ENCODE measurements around the gene MPRIP.
A peak's percentile ranks its signal among the peaks of the same experiment; 100 is the strongest.
"Not testable (repeated sequence)": the region's sequence is repeated elsewhere in the genome, so short reads cannot be mapped to it uniquely, and the experiment has no call there.

The MPRIP gene

DNA sequence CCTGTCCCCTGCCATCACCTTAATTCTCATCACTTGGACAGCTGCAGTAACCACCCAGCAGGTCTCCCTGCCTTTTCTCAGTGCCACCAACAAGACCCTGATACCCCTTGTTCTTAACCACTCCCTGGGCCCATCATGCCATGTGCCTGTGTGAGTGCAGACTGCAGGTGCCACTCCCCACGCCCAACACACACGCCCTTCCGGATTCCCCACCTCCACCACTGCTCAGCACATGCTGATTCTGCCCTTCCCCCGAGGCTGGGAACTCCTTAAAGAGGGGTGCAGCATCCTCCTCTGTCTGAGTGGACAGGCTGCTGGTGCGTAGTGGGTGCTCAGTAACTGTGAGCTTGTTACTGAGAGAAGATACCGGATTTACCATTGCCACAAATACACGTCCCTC, 111.5 kb downstream of the MPRIP start:
- DNase-seq = no peak

DNA sequence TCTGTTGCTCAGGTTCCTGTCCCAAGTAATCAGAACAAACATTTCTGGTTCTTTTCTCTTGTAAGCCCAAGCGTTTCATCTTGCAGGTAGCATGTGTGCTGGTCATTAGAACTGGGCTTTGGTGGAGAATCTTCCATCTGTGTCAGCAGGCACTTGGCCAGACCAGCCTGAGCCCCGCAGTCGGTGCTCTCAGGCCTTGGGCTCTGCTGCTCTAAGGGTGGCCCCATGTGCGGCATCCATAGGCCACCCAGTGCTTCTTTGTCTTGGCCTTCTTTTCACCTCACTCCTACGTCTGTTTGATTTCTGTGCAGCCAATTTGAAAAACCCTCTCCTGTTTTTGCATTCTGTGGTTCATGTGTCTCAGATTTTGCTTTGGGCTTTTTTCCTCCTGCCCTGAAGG, 112.3 kb downstream of the MPRIP start:
- no peak for DNase-seq

DNA sequence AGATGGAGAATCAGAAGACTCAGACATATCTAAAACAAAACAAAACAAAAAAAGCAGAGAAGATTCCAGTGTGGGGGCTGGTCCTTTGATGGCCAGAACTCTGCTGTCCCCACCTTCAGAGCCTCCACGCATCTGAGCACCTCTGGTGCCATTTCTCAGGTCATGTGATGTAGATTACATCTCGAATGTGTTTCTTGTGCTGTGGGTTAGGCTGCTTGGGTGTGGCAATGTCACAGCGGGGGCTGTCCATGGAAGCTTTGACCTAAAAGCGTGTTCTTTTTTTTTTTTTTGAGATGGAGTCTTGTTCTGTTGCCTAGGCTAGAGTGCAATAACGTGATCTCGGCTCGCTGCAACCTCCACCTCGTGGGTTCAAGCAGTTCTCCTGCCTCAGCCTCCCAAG, 112.7 kb downstream of the MPRIP start:
- DNase-seq = peak; percentile 5

DNA sequence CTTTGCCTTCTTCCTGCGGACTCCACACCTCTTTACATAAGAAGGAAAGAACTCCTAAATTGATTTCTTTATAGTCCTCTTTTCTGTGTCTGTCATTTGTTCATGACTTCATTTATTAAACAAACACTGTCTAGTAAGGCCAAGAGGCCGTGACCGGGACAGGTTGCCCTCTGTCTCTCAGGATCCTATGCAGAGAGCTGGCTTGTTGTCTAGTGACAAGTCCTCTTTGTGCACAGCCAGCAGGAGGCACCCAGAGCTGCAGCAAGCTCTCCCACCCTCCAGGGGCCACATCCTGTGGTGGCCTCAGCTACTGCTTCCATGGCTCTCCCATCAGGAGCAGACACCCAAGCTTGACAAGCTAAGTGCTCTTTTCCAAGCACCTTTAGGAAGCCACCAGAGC, 113.3 kb downstream of the MPRIP start:
- no peak for DNase-seq

DNA sequence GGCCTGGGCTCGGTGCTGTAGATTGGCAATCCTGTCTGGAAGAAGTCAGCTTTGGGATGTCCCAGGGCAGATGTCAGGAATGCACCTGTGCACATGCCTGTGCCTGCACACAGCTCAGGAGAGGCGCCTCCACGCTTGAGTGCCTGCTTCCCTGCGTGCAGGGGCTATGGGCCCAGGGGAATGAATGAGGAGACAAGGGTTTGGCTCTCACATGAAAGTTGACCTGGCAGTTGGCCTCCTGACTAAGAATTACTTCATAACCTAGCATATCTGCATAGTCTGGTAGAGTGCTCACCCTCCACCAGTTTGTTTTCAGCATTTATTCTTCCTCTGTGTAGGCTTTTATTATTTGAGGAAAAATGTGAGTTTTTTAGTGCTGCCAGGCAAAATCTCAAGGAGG, 113.8 kb downstream of the MPRIP start:
- no peak for DNase-seq

DNA sequence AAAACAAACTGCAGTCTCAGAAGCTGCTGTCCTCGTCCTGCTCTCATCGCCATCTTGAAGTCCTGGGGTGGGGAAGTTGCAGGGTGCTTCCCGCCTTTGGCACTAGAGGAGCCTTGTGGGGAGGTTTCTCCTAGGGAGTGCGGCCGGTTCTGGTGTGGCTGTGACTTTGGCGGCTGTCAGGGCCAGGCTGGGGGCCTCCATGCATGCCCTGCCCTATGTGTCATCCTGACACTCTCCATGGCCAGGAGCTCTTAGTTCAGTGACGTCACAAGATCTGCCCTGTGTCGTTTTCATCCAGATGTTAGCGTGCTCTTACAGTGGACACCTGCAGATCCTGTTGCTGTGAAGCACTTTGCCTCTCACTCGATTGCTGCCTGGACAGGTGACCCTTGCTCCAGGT, 114.3 kb downstream of the MPRIP start:
- DNase-seq = no peak

DNA sequence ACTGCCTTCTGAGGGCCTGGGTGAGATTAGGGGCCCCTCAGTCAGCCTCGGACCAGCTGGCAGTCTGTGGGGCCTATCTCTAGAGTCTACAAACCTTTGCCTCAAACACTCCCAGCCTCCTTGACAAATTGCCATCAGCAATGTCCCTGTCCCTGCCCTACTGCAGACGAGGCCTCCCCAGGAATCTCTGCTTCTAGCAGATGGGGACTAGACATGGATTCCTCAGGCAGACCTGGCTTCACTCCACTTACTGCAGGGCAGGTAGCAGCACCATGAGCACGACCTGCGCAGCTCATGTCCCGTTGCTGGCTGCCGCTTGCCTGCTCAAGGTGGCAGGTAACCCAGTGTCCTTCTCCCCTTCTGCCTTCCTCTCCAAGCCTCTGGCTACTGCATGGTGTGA, 114.8 kb downstream of the MPRIP start:
- DNase-seq = no peak

DNA sequence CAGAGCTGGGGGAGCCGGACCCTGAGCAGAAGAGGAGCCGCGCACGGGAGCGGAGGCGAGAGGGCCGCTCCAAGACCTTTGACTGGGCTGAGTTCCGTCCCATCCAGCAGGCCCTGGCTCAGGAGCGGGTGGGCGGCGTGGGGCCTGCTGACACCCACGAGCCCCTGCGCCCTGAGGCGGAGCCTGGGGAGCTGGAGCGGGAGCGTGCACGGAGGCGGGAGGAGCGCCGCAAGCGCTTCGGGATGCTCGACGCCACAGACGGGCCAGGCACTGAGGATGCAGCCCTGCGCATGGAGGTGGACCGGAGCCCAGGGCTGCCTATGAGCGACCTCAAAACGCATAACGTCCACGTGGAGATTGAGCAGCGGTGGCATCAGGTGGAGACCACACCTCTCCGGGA, 116.2 kb downstream of the MPRIP start:
- not testable (repeated sequence) for DNase-seq

DNA sequence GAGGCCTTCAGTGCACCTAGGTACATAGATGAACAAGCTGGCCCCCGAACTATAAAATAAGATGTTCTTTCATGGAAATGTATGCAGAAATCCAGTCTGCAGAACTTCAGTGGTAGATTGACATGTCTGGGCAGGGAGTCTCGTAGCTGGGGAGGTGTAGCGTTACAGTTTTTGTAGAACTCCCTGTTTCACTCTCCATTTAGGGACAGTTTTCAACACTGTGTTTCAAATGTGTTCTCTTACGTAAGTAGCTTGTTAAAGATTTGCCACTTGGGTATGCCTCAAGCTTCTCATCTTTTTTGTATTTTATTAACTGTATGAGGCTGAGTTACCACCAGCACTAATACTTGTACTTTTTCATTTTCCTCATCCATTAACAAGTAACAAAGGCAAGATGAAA, 117.3 kb downstream of the MPRIP start:
- no peak for DNase-seq

DNA sequence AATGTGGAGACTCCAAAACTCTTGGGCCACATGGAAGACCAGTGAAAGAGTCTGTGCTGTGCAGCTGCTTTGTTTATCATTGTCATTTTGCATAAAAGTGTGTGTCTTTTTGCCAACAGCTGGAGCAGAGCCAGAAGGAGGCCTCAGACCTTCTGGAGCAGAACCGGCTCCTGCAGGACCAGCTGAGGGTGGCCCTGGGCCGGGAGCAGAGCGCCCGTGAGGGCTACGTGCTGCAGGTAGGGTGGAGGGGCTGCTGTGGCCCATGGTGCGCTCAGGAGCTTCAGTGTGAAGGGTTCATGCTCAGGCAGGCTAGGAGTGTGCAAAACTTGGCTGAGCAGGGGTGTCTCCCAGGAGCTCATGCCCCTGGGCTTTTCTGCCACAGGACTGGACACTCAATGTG, 118.9 kb downstream of the MPRIP start:
- DNase-seq = no peak

DNA sequence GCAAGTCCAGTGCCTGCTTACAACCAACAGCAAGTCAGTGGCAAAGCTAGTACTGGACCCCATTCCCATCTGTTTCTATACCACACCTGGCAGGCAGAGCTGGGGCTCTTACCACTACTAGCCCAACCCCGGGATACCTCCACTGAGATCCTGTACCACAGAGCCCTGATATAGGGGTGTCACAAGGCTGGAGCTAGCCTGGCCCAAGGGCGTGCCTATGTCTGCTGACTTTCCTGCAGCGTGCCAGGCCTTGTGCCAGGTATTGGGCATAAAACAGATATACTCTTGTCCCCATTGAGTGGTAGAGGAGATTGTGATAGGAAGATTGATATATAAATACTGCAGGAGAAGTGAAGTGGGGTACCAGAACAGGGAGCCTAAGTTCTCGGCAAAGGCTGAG, 119.5 kb downstream of the MPRIP start:
- no peak for DNase-seq

DNA sequence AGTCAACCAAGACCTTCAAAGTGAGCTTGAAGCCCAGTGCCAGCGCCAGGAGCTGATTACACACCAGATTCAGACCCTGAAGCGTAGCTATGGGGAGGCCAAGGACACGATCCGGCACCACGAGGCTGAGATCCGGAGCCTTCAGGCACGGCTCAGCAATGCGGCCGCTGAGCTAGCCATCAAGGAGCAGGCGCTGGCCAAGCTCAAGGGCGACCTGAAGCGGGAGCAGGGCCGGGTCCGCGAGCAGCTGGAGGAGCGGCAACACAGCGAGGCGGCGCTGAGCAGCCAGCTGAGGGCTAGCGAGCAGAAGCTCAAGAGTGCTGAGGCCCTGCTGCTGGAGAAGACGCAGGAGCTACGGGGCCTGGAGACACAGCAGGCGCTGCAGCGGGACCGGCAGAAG, 121.9 kb downstream of the MPRIP start:
- DNase-seq = no peak

DNA sequence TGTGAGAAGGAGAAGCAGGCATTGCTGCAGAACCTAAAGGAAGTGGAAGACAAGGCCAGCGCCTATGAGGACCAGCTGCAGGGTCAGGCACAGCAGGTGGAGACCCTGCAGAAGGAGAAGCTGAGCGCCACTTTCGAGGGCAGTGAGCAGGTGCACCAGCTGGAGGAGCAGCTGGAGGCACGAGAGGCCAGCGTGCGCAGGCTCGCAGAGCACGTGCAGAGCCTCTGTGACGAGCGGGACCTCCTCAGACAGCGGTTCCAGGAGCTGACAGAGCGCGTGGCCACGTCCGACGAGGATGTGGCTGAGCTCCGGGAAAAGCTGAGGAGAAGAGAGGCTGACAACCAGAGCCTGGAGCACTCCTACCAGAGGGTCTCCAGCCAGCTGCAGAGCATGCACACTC, 122.4 kb downstream of the MPRIP start:
- DNase-seq = no peak

DNA sequence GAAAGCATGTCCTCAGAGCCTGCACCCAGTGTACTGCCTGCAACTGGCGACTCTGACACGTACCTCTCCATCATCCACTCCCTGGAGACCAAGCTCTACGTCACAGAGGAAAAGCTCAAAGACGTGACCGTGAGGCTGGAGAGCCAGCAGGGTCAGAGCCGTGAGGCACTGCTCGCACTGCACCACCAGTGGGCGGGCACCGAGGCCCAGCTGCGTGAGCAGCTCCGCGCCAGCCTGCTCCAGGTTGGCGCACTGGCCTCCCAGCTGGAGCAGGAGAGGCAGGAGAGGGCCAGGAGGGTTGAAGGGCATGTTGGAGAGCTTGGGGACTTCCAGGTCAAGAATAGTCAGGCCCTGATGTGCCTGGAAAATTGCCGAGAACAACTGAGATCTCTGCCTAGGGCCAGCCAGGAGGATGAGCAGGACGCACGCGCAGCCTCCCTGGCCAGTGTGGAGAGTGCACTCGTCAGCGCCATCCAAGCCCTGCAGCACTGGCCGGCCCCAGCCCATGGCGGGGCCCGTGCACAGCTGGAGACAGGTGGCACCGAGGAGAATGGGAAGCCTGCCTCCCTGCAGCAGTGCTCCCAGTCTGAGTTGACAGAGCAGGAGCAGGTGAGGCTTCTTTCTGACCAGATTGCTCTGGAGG, 123.5 kb downstream of the MPRIP start:
- DNase-seq = no peak

DNA sequence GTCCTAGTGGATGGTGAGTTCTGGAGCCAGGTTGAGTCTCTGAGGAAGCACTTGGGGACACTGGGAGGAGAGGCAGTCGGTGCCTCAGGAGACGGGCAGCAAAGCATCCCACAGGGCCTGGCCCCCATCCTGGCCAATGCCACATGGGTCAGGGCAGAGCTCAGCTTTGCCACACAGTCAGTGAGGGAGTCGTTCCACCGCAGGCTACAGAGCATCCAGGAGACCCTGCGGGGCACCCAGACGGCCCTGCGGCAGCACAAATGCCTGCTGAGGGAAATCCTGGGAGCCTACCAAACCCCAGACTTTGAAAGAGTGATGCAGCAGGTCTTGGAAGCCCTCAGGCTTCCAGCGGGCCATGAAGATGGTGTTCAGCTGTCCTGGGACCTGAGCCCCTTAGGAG, 124.2 kb downstream of the MPRIP start:
- no peak for DNase-seq

DNA sequence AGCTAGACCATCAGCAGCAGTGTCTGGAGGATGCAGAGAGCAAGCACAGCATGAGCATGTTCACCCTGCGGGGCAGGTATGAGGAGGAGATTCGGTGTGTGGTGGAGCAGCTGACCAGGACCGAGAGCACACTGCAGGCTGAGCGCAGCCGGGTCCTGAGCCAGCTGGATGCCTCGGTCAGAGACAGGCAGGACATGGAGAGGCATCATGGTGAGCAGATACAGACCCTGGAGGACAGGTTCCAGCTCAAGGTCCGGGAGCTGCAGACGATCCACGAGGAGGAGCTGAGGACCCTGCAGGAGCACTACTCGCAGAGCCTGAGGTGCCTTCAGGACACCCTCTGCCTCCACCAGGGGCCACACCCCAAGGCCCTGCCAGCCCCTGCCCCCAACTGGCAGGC, 125.1 kb downstream of the MPRIP start:
- DNase-seq = no peak

DNA sequence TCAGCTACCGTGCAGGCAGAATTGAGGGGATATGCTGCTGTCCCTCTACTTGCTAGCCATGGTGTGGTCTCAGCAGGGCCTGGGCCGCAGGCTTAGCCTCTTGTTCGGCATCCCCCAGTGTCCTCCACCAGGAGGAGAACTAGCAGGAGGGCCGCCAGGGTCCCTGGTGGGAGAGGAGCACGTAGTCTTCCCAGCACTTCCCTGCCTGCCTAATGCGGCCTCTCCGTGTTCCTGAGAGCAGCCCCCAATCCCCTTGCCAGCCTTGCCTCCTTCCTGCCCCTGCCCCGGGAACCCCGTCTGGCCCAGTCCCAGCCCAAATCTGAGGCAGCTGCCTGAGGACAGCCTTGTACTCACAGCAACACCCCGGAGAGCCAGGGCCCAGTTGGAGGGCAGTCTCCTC, 125.7 kb downstream of the MPRIP start:
- no peak for DNase-seq

DNA sequence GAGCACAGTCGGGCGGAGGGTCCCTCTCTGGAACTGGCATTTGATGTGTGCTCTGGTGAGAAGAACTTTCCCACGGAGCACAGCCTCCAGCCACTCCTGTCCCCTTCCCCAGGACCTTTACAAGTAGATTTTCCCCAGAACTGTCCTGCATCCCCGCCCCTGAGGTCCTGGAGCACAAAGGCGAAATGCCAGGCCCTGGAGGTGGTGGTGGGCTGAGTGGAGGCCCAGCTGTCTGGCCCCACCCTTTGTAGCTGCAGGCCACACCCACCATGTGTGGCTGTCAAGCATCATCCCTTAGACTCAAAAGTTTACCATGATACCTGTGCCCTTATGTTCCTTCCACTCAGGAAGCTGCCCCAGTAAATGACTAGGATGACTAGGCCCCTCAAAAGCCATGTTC, 126.1 kb downstream of the MPRIP start:
- no peak for DNase-seq

DNA sequence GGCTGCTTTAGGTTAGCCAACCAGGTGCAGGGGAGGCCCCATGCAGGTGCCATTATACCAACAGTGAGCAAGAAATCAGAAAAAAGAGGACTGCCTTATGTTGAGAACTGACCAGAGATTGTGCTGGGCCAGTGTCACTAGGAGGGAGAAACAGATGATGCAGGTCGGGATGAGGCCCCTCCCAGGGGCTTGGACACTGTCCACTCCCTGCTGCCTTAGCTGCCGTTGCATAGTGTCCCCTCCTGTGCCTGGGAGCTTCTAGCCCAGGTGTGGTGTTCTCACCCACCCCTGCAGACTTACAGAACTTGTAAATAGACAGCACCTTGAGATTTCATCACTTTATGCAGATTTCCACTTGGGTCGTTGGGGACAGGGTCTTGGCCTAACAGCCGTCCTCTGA, 127.1 kb downstream of the MPRIP start:
- no peak for DNase-seq

DNA sequence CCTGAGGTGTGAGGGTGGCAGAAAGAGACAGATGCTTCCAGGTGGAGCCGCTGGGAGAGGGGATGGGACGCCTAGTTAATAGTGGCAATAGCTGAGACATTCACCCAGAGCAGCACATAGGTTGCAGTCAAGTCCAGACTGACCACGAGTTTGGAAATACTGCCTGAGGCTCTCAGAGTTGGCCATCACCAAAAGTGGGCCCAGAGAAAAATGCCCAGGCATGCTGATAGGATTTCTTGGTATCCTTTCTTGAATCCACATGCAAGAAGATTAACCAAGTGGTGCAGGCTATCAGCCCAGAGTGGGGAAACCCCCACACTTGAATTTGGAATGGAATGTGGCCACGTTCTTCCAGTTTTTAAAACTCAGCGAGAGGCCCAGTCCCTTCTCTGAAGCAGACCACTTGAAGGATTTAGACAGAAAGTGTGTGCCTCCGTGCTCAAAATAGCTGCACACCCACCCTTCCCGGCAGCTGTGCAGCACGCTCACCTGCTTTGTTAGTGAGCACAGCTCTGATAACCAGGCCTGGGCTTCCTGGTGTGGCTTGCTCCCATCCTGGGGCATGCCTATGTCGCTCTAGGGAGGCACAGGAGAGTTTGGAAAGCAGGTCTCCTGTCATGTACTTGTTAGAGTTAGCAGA, 128.2 kb downstream of the MPRIP start:
- DNase-seq = no peak

DNA sequence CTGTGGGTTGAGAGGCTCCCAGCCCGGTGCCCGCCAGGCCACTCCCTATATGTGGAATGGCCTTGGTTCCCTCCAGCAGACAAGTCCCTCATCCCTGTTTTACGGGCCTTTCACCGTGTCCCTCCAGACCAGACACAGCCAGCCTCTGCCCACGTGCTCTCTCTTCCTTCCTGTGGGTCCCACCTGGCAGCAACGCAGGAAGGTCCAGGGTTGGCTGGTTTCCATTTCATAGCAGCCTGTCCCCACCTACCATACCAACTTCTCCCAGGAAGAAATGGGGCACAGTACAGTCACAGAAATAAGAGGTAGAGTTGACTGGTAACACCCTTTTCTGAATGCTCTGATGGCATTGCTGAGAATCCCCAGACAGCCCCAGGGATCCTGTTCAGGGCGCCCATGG, 128.9 kb downstream of the MPRIP start:
- DNase-seq = no peak

DNA sequence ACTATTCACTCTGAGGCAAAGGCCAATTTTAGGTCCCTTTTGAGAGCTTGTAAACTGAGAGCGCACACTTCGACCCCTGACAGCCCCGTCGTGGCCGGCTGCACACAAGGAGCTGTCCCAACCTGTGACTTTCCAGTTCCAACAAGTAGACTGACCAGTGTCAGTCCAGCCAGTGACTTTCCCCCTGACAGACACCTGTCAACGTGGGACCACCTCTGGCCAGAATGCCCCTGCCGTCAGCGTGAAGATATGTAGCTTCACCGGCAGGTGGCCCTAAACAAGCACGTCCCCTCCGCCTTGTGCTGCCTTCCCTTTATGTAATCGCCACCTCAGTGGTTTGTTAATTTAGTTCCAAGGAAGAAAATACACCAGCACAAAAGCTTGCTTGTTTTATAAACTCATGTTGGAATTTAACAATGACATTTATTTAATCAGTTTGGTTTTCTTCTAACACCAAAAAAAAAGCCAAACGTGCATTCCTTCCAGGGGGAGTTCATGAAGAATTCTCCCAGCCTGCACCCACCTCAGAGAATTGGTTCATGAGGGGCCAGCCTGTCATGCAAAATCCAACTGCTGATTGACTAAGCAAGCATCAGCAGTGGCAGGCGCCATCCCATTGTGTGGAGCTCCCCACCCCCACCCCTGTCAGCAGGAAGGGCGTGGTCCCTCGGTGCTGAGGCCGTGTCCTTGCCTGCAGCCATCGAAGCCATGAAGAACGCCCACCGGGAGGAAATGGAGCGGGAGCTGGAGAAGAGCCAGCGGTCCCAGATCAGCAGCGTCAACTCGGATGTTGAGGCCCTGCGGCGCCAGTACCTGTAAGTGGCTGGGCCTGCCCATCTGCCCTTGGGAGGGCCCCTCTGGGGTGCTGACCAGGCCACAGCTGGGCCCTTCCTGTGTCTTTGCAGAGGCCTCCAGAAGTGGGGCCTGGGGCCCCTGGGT, 130.0 kb downstream of the MPRIP start:
- DNase-seq = no peak

DNA sequence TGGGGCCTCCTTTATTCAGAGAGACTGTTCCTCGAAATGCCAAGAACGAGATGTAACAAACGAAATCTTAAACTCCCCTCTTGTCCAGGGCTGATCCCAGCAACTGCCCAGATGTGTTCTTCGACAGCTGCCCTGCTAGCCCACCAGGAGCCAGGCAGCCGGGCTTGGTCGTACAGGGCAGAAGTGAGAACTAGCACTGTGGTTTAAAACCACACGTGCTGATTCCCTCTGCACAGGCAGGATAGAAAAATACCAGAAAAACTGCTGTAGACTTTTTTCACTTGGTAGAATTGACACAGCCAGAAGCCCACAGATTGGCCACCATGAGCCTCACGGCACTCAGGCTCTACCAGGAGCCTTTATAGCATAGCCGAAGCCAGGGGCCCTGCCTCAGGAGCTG, 130.7 kb downstream of the MPRIP start:
- DNase-seq = no peak

DNA sequence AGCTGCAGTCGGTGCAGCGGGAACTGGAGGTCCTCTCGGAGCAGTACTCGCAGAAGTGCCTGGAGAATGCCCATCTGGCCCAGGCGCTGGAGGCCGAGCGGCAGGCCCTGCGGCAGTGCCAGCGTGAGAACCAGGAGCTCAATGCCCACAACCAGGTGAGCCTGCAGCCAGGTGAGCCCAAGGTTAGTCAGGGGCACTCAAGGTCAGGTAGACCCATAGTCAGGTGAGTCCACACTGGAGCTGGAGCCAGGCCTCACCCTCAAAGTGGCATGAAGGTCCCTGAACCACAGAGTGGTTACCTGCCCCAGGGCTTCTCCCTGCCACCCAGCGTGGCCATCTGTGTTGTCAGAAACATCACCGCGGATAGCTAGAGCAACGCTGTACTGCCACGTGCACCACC, 131.7 kb downstream of the MPRIP start:
- DNase-seq = no peak
